COLO829 (cell line): ENCODE results near the gene TAS2R60.
"Not testable (repeated sequence)": the region's sequence is repeated elsewhere in the genome, so short reads cannot be mapped to it uniquely, and the experiment has no call there.

ENCODE experiments used
- DNase-seq: peaks from one replicate; pipeline ENCODE4 v3.0.0; 2012; ENCODE audit warnings: low spot score

The TAS2R60 gene

DNA sequence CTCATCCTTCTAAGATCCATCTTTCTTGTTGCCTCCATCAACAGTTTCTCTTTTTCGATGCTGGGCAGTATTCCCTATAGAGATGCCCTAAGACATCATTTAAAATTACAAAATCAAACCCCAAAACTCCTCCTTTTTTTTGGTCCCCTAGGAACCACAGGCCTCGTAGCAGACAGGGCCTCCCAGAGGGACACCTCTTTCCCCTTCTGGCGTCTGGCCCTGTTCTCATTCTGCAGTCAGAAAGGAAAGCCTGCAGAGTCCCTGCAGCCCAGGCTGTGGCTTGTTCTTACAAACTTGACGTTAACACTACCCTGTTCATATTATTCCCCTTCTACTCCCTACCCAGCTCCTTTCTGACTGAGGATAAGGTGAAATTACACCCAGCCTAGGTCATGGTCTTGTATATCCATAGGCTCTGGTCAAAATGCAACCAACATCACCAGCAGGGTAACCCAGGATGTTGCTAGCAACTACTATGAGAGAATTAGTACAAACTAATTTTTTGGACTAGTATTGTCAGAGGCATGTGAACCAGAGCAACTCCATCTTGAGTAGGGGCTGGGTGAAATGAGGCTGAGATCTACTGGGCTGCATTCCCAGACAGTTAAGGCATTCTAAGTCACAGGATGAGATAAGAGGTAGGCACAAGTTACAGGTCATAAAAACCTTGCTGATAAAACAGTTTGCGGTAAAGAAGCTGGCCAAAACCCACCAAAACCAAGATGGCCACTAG lies 31.1 kb upstream of the TAS2R60 start:
- no peak for DNase-seq

DNA sequence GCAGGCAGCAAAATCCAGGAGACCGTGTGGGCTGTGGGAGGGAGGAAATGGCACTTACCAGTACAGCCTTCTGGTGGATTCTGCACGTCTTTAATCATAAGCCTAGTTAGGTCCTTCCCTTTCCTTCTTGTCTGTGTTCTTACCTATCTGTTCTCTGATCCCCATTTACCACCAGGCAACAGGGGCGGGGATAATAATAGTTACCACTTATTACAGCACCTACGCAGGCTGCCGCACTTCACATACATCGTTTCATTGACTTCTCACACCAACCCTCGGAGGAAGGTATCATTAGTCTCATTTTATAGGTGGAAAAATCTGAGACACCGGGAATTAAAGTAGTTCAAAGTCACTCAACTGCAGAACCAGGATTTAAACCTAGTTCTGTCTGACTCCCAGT lies 30.1 kb upstream of the TAS2R60 start:
- DNase-seq: no peak

DNA sequence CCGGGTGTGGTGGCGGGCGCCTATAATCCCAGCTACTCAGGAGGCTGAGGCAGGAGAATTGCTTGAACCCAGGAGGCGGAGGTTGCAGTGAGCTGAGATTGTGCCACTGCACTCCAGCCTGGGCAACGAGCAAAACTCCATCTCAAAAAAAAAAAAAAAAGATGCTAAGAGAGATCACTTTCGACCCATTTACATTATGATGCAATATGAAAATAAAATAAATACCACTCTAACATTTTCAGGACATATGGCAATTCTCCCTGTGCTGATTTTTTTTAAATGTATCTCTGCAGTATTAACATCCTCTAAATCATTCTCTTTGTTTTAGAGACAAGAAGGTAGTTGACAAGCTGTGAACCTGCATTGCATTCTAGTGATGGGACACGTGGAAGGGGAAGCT lies 28.0 kb upstream of the TAS2R60 start:
- not testable (repeated sequence) for DNase-seq

DNA sequence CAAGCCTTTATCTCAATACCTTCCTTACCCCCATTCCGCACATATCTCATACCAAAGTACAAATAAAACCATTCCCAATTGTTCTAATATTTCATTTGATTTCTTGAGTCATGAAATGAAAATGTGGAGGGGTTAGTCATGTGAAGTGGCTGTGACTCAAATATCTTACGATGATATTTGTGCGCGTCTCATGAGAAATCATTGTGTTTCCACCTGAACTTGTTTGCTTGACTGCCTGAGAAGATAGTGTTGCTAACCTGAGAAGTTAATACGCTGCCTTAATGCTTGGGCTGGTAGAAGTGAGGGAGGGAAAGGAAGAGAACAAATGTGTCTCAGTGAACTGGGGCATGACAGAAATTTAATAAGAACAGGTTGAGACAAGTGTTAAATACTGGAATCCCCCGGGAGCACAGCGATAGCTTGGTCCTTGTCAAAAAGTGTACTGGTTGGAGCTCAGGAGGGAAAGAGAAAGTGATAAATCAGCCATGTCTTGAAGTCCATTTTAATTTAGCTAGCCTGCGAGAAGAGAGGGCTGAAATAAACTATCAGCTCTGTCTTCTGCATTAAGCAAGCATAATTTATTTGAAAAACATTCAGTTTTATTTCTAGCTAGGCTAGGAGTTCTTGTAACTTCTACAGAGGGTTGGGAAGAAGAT lies 27.4 kb upstream of the TAS2R60 start:
- DNase-seq: no peak

DNA sequence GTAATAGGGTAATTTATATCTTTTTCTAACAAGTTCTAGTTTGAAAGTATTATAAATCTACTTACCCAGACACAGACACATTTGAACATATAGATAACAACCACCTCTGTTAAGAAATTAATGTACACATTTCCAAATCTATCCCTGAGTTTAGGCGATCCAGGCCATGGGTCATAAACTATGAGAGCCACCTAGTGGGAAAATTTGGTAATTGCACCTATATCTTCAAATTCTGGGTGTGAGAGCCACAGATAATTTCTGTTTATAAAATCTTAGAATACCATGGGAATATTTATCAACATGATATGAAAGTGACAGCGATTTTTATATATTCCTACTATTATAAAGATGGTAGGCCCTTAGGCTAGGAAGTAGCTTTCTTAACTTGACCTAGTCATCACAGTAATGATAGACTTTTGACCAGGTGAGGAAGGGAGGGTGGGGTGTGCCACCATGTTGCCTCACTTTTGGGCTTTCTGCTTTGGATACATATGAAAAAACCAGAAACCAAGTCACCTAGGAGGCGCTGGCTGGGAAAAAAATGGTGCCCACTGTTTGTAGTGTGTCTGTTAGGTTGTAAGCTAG lies 26.6 kb upstream of the TAS2R60 start:
- peak; percentile 89 for DNase-seq

DNA sequence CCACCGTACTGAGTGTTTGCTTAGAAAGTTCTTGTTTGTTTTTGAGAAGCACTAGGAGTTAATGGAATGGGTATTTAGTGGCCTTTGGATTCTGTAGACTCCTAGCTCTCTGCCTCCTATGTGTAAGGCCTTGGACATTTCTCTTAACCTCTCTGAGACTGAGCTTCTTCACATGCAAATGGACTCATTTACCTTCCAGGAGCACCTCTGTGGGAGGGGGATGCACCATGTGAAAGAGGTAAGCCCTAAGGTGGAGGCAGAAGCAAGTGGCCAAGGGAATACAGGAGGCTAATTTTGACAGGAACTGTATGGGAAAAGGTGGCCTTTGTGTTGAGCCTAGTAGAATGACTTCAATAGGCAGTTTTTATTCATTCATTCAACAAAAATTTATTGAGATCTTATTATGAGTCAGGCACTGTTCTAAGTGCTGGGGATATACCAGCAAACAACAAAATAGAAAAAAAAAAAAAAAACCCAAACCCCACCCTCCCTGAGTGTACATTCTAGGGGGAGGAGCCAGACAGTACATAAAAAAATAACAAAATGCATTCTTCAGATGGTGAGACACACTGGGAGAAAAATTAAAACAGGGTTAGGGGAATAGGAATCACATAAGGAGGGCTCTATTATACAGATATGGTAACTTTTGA lies 25.4 kb upstream of the TAS2R60 start:
- no peak for DNase-seq

DNA sequence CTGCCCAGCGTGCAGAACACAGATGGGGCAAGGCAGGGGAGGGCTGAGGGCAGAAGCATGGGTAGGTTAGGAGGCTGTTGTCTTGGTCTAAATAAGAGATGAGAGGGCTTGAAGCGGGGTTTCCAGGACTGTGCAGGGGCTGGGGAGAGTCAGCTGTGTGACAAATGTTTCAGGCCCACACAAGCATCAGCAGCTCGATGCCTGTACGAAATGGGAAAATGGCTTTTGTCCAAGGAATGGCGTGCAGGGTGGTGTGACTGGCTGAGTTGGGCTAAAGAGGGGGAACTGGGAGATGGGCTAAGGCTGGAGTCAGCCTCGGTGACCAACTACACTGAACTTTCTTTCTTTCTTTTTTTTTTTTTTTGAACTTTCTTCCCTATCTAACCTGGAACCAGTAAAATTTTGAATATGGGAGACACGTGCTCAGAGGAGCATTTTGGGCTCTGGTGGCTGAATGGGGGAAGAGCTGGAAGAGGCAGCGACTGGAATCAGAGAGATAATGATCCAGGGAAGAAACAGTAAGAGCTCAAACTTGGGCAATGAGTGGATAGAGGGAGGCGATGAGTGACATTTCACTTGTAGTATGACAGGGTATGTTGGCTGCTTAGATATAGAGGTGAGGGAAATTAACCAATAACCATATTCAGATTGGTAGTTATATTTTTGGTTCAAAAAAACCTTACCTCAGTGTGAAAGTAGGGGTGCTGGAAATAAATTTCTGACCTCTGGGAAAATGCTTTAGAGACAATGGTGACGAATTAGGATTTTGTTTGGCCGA lies 24.4 kb upstream of the TAS2R60 start:
- DNase-seq: no peak

DNA sequence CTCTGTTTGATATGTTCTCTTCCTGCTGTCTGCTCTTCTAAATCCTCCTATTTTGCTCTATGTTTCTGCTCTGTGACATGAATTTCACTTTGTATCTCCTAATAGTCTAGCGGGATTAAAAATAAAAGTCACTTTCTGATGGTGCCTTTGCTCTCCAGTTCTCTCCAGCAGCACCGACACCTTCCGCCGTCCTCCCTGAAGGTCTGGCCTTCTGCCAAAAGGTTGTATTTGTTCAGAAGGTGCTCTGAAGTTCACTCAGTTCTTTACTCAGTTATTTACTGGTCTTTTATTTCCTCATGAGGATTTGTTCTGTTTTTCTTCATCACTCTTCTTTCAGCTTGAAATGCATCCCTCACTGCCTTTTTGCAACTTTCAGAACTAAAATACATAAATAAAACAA lies 23.4 kb upstream of the TAS2R60 start:
- DNase-seq: no peak

DNA sequence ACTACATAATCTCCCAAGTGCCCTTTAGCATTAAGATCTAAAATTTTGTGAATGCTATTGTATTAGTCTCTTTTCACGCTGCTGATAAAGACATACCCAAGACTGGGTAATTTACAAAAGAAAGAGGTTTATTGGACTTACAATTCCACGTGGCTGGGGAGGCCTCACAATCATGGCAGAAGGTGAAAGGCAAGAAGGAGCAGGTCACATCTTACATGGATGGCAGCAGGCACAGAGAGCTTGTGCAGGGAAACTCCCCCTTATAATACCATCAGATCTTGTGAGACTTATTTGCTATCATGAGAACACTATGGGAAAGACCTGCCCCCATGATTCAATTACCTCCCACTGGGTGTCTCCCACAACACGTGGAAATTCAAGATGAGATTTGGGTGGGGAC lies 22.6 kb upstream of the TAS2R60 start:
- not testable (repeated sequence) for DNase-seq

DNA sequence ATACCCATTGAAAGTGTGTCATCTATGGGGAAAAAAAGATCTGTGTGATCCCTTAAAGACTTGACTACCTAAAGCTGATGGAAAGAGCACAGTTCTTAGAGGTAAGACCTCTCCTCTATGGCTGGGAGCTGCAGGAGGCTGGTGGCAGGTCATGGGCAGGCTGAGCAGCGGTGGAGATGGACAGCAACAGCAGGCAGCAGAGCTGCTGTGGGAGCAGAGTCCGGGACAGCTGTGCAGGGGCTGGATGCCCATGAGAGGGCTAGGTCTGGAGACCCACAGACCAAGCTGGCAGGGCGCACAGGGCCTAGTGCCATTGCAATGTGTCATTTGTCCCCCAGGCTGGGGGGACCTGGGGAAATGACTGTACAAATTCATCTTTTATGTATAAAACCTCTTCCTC lies 21.2 kb upstream of the TAS2R60 start:
- DNase-seq: no peak

DNA sequence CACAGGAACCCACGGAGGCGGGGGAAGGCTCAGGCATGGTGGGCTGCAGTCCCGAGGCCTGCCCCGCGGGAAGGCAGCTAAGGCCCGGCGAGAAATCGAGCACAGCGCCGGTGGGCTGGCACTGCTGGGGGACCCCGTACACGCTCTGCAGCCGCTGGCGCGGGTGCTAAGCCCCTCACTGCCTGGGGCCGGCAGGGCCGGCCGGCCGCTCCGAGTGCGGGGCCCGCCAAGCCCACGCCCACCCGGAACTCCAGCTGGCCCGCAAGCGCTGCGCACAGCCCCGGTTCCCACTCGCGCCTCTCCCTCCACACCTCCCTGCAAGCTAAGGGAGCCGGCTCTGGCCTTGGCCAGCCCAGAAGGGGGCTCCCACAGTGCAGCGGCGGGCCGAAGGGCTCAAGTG lies 18.8 kb upstream of the TAS2R60 start:
- DNase-seq: not testable (repeated sequence)

DNA sequence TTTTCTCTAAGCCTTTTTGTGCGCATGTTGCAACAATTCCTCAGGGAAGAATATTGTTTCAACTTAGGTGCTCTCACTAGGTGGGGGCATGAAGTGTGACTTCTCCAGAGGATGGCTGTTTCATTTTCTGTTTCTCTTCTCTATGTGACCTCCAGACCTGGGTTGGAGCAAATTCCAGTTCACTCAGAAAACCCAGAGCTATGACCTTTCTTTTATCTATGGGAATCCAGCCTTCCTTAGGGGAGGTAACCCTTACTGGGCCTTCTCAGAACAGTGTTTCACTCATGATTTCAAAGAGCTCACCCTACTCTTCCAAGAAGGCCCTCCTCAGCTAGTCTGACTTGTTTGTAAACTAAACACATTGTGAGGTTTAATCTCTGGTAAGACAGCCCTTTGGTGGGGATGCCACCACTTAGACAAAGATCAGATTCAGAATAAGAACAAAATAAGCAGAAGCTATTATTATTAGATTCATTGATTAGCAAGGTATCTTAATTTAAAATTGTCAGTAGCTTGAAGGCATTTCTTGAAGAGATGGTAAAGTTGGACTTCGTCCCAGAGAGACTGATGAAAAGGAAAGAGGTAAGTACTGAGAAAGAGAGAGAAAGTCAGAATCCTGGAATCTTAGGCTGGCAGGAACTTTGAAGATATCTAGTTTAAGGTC lies 16.6 kb upstream of the TAS2R60 start:
- no peak for DNase-seq

DNA sequence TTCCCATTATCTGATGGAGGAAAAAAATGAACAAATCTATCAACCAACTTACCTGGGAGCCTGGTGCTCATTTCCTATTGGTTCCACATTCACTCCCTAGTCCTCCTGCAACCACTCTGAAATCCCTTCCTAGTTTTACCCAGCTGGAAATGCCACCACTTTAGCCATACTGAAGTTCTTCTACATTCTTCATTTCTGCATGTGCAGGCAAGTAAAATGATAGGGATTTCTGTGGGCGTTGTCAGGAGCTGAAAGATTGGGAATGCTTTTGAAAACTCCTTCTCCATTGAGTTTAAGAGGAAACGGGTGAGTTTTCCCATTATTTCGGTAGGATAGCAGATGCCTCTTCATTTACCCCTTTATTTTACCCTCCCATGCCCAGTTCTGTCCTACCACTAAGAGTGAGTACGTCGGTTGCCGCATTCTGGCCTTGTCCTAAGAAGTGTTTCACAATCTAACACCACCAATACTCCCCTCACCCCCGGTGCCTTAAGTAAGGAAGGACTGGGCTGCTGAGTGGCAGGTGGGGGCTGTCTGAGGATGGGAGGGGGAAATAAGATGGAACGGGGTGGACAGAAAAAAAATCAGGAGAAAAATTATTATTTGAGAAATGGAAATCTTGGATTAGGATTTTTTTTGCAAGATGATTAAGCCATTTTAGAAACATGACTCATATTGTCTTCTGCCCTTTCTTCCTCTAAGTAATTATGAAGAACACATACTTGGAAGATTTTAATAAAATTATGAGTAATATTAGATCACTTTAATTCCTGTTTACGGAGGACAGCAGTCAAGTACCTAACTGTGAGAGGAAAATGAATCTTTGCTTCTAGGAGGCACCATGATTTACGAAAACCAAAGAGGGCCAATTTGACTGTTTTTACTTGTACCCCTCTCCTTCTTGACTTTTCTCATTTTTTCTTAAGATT lies 13.2 kb upstream of the TAS2R60 start:
- DNase-seq: no peak

DNA sequence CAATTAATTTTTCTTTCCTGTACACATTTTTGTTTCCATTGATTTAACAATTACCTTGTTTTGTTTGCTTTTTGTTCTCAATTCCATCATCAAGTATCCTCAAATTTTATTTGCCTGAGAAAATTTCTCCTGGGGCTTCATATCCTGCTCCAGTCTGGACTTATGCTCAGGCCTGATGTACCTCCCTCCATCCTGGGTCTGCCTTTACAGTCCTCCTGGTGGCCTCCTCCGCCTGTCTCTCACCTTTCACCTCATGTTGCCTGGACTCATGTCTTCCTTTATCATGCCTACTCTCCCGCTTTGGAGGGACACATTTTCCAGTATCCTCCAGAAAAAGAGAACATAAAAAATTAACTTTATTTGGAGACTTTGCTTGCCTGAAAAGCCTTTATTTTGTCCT lies 12.1 kb upstream of the TAS2R60 start:
- DNase-seq: no peak

DNA sequence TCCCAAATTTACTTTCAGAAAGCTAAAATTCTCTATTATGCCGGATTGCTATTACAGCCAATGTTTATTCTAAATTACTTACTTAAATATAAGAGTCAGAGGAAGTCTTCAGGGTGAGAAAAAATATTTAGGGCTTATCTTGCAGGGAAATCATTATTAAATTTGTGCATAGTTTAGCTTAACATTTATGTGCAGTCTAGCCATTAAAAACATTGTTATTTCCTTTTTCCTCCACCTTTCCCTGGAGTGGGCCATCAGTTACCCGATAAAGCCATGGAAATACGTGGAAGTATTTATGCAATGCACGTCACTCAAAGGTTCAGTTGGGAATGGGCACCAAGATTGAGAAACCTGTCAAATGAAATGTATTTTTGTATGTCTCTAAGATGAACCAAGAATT lies 9.5 kb upstream of the TAS2R60 start:
- DNase-seq: no peak

DNA sequence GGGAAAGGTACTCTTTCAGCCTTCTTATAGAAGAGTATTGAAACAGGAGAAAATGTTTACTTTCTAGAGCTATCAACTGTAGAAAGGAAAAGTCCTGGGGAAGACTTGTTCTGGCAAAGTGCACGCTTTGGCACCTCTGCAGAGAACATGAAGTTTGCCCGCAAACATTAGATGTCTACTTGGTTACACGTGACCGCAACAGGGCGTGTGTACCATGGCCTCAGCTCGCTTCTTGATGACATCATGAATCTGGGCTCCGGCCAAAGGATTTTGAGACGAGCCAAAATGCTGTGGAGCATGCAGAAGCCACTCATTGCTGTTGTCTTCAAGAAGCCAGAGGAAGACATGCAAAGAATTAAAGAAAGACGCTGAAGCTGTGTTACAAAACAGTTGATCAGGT lies 8.6 kb upstream of the TAS2R60 start:
- no peak for DNase-seq

DNA sequence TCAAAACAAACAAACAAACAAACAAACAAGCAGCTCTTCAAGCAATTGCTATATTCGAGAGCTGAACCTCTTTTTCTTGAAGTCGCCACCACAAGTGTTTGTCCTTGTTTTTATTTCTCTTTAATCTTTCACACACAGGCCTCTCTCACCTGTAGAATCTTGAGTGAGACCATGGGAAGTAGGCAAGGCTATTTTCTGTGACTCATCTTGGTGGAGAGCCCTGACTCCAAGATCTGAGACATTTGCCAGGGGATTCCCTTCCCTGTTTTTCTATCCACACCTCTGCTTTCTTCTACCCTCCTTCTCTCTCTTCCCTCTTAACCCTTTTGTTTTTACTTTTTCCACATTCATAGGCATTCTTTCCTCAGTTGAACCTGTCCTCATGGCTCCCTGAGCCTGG lies 8.0 kb upstream of the TAS2R60 start:
- DNase-seq: no peak

DNA sequence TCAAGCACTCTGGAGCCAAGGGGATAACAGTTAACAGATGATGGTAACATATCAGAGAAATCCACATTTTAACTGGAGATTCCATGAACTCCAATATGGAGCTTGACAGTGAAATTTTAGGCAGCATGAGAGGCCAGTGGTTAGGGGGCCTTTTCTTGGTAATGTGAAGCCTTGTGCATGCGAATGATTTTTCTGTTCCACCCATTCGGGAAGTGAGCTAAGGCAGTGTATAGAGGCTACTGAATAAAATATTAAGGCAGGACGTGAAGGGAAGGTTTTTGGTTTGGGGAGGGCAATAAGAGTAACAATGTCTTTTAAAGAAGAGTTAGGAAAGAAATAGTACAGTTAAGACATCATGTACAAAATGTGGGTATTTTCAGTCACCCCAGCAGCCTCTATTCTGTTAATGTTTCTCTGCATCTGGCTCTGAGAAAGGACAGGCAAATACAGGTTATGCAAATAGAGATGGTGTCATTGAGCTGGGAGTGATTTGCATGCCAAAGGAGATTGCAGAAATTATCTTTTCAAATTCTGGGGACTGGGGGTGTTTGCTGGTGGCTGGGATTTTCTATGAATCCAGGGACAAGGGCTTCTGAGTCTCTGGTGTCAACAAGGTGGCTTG lies 6.8 kb upstream of the TAS2R60 start:
- DNase-seq: no peak

DNA sequence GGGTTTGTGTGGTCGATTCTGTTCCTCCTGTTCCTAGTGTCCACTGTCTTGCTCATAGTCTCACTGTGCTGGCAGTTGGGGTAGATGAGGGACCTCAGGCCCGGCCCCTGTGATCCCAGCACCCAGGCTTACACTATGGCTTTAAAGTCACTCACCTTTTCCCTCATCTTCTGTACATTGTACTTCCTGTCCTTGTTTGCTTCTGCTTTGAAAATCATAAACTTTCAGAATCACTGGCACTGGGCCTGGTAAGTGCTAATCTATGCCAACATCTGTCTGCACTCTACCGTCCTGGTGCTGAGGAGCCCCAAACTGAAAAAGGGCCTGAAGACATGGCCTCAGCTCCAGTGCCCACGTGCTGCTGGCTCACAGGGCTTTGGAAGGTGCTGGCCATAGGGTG lies 5.7 kb upstream of the TAS2R60 start:
- DNase-seq: no peak

DNA sequence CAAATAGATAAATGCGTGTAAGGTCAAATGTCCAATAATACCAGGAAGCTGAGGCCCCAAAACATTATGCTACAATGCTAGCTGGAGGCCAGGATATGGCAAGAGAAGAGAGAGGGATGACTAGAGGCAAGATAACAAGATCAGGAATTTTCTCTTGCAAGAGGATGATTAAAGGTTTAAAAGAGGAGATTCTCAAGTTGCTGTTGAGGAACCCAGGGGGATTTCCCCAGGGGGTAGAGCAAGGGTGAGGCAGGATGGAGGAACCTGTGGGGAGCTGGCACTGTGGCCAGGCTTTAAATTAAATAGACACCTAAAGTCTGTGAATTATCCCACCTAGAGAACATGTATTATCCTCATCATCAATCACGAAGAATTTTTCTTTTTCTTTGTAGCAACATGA lies 3.4 kb upstream of the TAS2R60 start:
- no peak for DNase-seq
